Neural progenitor cell (in vitro differentiated cells): Measurements from ENCODE around the gene EHBP1.

Experiments
- EZH2 ChIP-seq: fragments of 200-600 bp; sonication (generic); IDR thresholded peaks from 2 replicates; pipeline ENCODE4 v1.6.1; 2017; ENCODE audit warnings: antibody characterized with exemption, mild to moderate bottlenecking, moderate library complexity
- TF ChIP-seq, protein P1 (sequence below): fragments of 200-600 bp; sonication (generic); IDR thresholded peaks from 2 replicates; pipeline ENCODE4 v1.5.1; 2017; ENCODE audit warnings: antibody characterized with exemption, mild to moderate bottlenecking

DNA sequence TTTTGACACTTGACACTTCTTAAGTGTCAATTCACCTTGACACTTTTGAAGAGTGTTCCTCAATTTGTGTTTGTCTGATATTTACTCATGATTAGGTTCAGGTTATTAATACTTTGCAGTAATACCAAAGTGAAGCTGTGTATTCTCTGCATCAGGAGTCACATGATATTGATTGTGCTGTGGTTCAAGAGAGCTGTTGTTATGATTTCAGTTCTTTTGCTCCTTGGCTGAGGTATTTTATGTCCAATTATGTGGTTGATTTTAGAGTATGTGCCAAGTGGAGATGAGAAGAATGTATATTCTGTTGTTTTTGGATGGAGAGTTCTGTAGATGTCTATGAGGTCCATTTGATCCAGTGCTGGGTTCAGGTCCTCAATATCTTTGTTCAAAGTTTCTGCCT is 17.2 kb downstream of the EHBP1 start:
- TF ChIP-seq, protein P1, sequence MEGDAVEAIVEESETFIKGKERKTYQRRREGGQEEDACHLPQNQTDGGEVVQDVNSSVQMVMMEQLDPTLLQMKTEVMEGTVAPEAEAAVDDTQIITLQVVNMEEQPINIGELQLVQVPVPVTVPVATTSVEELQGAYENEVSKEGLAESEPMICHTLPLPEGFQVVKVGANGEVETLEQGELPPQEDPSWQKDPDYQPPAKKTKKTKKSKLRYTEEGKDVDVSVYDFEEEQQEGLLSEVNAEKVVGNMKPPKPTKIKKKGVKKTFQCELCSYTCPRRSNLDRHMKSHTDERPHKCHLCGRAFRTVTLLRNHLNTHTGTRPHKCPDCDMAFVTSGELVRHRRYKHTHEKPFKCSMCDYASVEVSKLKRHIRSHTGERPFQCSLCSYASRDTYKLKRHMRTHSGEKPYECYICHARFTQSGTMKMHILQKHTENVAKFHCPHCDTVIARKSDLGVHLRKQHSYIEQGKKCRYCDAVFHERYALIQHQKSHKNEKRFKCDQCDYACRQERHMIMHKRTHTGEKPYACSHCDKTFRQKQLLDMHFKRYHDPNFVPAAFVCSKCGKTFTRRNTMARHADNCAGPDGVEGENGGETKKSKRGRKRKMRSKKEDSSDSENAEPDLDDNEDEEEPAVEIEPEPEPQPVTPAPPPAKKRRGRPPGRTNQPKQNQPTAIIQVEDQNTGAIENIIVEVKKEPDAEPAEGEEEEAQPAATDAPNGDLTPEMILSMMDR, result no peak
- no peak for TF ChIP-seq EZH2
